CD4-positive, alpha-beta memory T cell (primary cell): Measurements from ENCODE around the gene PPAT. TPM values are rescaled to one million over a fixed set of nuclear protein-coding genes. Genes with fewer than 3 reads are reported as not detected.
A peak's percentile ranks its signal among the peaks of the same experiment; 100 is the strongest.
"Not testable (repeated sequence)": the region's sequence is repeated elsewhere in the genome, so short reads cannot be mapped to it uniquely, and the experiment has no call there.

Experiments used
- CTCF ChIA-PET: fragments of 350-600 bp; sonication (Branson Sonifier 250); formaldehyde crosslinking; loops from one replicate; lab custom pipeline; 2021; ENCODE audit warnings: inconsistent platforms; ENCODE audit not compliant: partially characterized antibody; lab: Charles Lee
- POLR2A ChIA-PET: fragments of 350-600 bp; sonication (Branson Sonifier 250); formaldehyde crosslinking; loops from one replicate; lab custom pipeline; 2021; ENCODE audit not compliant: partially characterized antibody; lab: Charles Lee
- DNase-seq, 5 donors: peaks; one replicate each; pipeline versions ENCODE4 v3.0.0 to v3.0.0-alpha.2; 2020 to 2022; ENCODE audit warnings: mixed read lengths in 1 of 5
- H3K27ac ChIP-seq: one replicate; pipeline ENCODE4 v1.7.0; 2013; ENCODE audit warnings: low read depth, low read length
- H3K27me3 ChIP-seq: 2 replicates; pipeline ENCODE4 v1.7.0; 2013; ENCODE audit warnings: mild to moderate bottlenecking, low read length, moderate library complexity; ENCODE audit not compliant: insufficient read depth
- H3K36me3 ChIP-seq: 2 replicates; pipeline ENCODE4 v1.7.0; 2013; ENCODE audit warnings: mild to moderate bottlenecking, low read length, moderate library complexity; ENCODE audit not compliant: insufficient read depth
- H3K4me1 ChIP-seq: 2 replicates; pipeline ENCODE4 v1.7.0; 2013; ENCODE audit warnings: mild to moderate bottlenecking, low read length, moderate library complexity; ENCODE audit not compliant: insufficient read depth
- H3K4me3 ChIP-seq, 2 donors: one replicate each; pipeline ENCODE4 v1.7.0; 2013; ENCODE audit warnings: low read length in 2 of 2, mild to moderate bottlenecking in 1 of 2
- H3K9me3 ChIP-seq, 2 donors: one replicate each; pipeline ENCODE4 v1.7.0; 2013; ENCODE audit warnings: low read length in 2 of 2, control low read depth in 1 of 2; ENCODE audit not compliant: control insufficient read depth in 1 of 2
- H3K27ac Mint-ChIP-seq, 7 donors: one replicate each; pipeline ENCODE4 v1.8.0; 2020 to 2021; ENCODE audit warnings: mixed read lengths in 7 of 7, mild to moderate bottlenecking in 6 of 7, inconsistent platforms in 3 of 7, moderate library complexity in 3 of 7
- H3K27me3 Mint-ChIP-seq, 2 donors: one replicate each; pipeline ENCODE4 v1.8.0; 2020 to 2021; ENCODE audit warnings: mixed read lengths in 2 of 2
- H3K36me3 Mint-ChIP-seq, 2 donors: one replicate each; pipeline ENCODE4 v1.8.0; 2020 to 2021; ENCODE audit warnings: mixed read lengths in 2 of 2, inconsistent platforms in 1 of 2, mild to moderate bottlenecking in 1 of 2
- H3K4me1 Mint-ChIP-seq, 4 donors: one replicate each; pipeline ENCODE4 v1.8.0; 2020 to 2021; ENCODE audit warnings: mixed read lengths in 4 of 4, mild to moderate bottlenecking in 1 of 4
- H3K4me3 Mint-ChIP-seq, 8 donors: one replicate each; pipeline ENCODE4 v1.8.0; 2020 to 2021; ENCODE audit warnings: mixed read lengths in 8 of 8, mild to moderate bottlenecking in 7 of 8, moderate library complexity in 6 of 8, inconsistent platforms in 3 of 8
- H3K9me3 Mint-ChIP-seq, 8 donors: one replicate each; pipeline ENCODE4 v1.8.0; 2020 to 2021; ENCODE audit warnings: mixed read lengths in 8 of 8, mild to moderate bottlenecking in 5 of 8, inconsistent platforms in 3 of 8, moderate library complexity in 1 of 8
- intact Hi-C: fragments of 100-400 bp; cut with micrococcal nuclease; formaldehyde crosslinking; loops from one replicate; pipeline ENCODE4 v1.15.1; 2023
- polyA plus RNA-seq, 2 donors: library from polyadenylated mRNA; unstranded; fragments of 300-500 nt; fragmentation: Illumina TruSeq; gene quantifications; one replicate each; pipeline ENCODE4 v1.2.3, GENCODE V29; 2021
- total RNA-seq, 2 experiments: library from RNA; stranded (reverse); gene quantifications; one replicate each; pipeline ENCODE4 v1.2.3, GENCODE V29; 2021

The PPAT gene
- total and polyA plus RNA-seq, 4 experiments from 2014 or later: 7.0 to 15.7 (median 13.4) TPM

- peaks cover 39 to 64% (median 51%) of the 10 kb centered on the region in 4 donors for H3K4me1 Mint-ChIP-seq
- Histone ChIP-seq H3K27me3 (no peaks in the 10 kb centered on the region), H3K27ac (peak within 1 kb of the TSS; percentile 90), H3K4me3 (peak within 1 kb of the TSS; percentile 93 to 98), H3K4me1 (peaks cover 50% of the 10 kb centered on the region), H3K36me3 (peaks cover 13% of the 10 kb centered on the region), H3K9me3 (no peaks in the 10 kb centered on the region)
- no peaks in the 10 kb centered on the region for H3K27me3 Mint-ChIP-seq
- peak; percentile 88 to 97 (median 89) for DNase-seq
- ChIA-PET POLR2A (interaction anchor here (0.8 to 5.9 kb wide), 10 partner anchors 12 to 519 kb away, joined by 3 to 76 read pairs (median 5); partner anchors contain the start of genes AASDH, CEP135, NOA1 and PAICS), CTCF (interaction anchor here (0.6 to 2.7 kb wide), 9 partner anchors 27 to 529 kb away, joined by 3 to 25 read pairs (median 3); partner anchors contain the start of genes CEP135, PAICS and PPAT)
- peak within 1 kb of the TSS; percentile 94 to 100 (median 98) for H3K4me3 Mint-ChIP-seq
- H3K9me3 Mint-ChIP-seq: no peaks in the 10 kb centered on the region
- H3K27ac Mint-ChIP-seq: peak within 1 kb of the TSS; percentile 93 to 100 (median 98)
- intact Hi-C loops: loop anchor here (1.0 to 5.0 kb wide), 6 partner anchors 31 to 440 kb away; partner anchors contain the start of genes AASDH, PAICS and REST
- H3K36me3 Mint-ChIP-seq: peaks cover 11 to 44% of the 10 kb centered on the region in 2 donors
Measured at GRCh38 chr4:56467284-56468096, 32.1 kb upstream of the PPAT start, which contains the start of gene SRP72. Gene SRP72 (plus strand): TSS chr4:56467617. CDS start chr4:56467636, 19 bp downstream.

- Mint-ChIP-seq H3K27ac (peak overlapping the region; percentile 93 to 100 (median 98)), H3K9me3 (no peaks in the 10 kb centered on the region), H3K36me3 (peaks cover 14 to 45% of the 10 kb centered on the region in 2 donors), H3K4me1 (peaks cover 44 to 68% (median 57%) of the 10 kb centered on the region in 4 donors), H3K27me3 (no peaks in the 10 kb centered on the region), H3K4me3 (peak overlapping the region; percentile 94 to 100 (median 98))
- intact Hi-C loops: loop anchor here (1.0 to 5.0 kb wide), 5 partner anchors 31 to 80 kb away; partner anchors contain the start of genes AASDH and PAICS
- POLR2A ChIA-PET: interaction anchor here (0.7 to 4.2 kb wide), 7 partner anchors 29 to 518 kb away, joined by 3 to 49 read pairs (median 6); partner anchors contain the start of genes AASDH, CEP135, NOA1 and PAICS
- H3K36me3 ChIP-seq: peaks cover 8% of the 10 kb centered on the region
- DNase-seq: peak in 1 of 5 donors; percentile 1
- CTCF ChIA-PET: interaction anchor here (0.6 to 2.5 kb wide), 5 partner anchors 27 to 373 kb away, joined by 3 to 11 read pairs (median 4); partner anchors contain the start of genes PAICS and PPAT
- peaks cover 50% of the 10 kb centered on the region for H3K4me1 ChIP-seq
- peak overlapping the region; percentile 93 to 98 for H3K4me3 ChIP-seq
- H3K9me3 ChIP-seq: no peaks in the 10 kb centered on the region
- no peaks in the 10 kb centered on the region for H3K27me3 ChIP-seq
- peak overlapping the region; percentile 90 for H3K27ac ChIP-seq
Measured at GRCh38 chr4:56466910-56467283, 31.5 kb upstream of the PPAT start.

GRCh38 chr4:56466296-56466761 lies 30.9 kb upstream of the PPAT start:
- H3K4me3 Mint-ChIP-seq: peak overlapping the region; percentile 94 to 100 (median 98)
- peaks cover 44 to 69% (median 57%) of the 10 kb centered on the region in 4 donors for H3K4me1 Mint-ChIP-seq
- H3K36me3 Mint-ChIP-seq: peaks cover 11 to 41% of the 10 kb centered on the region in 2 donors
- H3K9me3 ChIP-seq, H3K36me3 ChIP-seq, H3K27me3 Mint-ChIP-seq, H3K9me3 Mint-ChIP-seq, H3K27me3 ChIP-seq: not testable (repeated sequence)
- H3K27ac Mint-ChIP-seq: peak overlapping the region; percentile 93 to 100 (median 98)
- peak overlapping the region; percentile 93 to 98 for H3K4me3 ChIP-seq
- POLR2A ChIA-PET: interaction anchor here (0.7 to 4.2 kb wide), 8 partner anchors 26 to 518 kb away, joined by 3 to 49 read pairs (median 5); partner anchors contain the start of genes AASDH, CEP135, NOA1 and PAICS
- intact Hi-C loops: loop anchor here (5.0 kb wide), 1 partner anchor 36 kb away; no protein-coding TSS in a partner anchor
- CTCF ChIA-PET: interaction anchor here (1.1 to 2.5 kb wide), 6 partner anchors 26 to 511 kb away, joined by 3 to 11 read pairs (median 4); partner anchors contain the start of genes NOA1, PAICS and PPAT
- peak in 2 of 5 donors; percentile 2 to 5 for DNase-seq
- peaks cover 50% of the 10 kb centered on the region for H3K4me1 ChIP-seq
- peak overlapping the region; percentile 90 for H3K27ac ChIP-seq

GRCh38 chr4:56465599-56466295 lies 30.3 kb upstream of the PPAT start:
- H3K27me3 ChIP-seq: no peaks in the 10 kb centered on the region
- no peaks in the 10 kb centered on the region for H3K9me3 Mint-ChIP-seq
- intact Hi-C loops: loop anchor here (5.0 kb wide), 1 partner anchor 37 kb away; no protein-coding TSS in a partner anchor
- H3K27ac ChIP-seq: peak overlapping the region; percentile 2
- peaks cover 50% of the 10 kb centered on the region for H3K4me1 ChIP-seq
- H3K4me1 Mint-ChIP-seq: peaks cover 44 to 69% (median 57%) of the 10 kb centered on the region in 4 donors
- ChIA-PET POLR2A (interaction anchor here (1.0 to 4.2 kb wide), 8 partner anchors 22 to 517 kb away, joined by 3 to 49 read pairs (median 5); partner anchors contain the start of genes AASDH, CEP135, NOA1 and PAICS), CTCF (interaction anchor here (0.6 to 2.5 kb wide), 8 partner anchors 13 to 512 kb away, joined by 3 to 11 read pairs (median 4); partner anchors contain the start of genes NOA1, PAICS and PPAT)
- peak overlapping the region; percentile 29 to 99 (median 97) for H3K27ac Mint-ChIP-seq
- no peak overlapping the region for H3K4me3 ChIP-seq
- H3K36me3 ChIP-seq: no peaks in the 10 kb centered on the region
- H3K4me3 Mint-ChIP-seq: peak overlapping the region; percentile 94 to 100 (median 98)
- H3K27me3 Mint-ChIP-seq: no peaks in the 10 kb centered on the region
- no peaks in the 10 kb centered on the region for H3K9me3 ChIP-seq
- peaks cover 11 to 41% of the 10 kb centered on the region in 2 donors for H3K36me3 Mint-ChIP-seq
- DNase-seq: no peak

GRCh38 chr4:56464581-56464980 lies 29.2 kb upstream of the PPAT start:
- H3K36me3 ChIP-seq: peaks cover 9% of the 10 kb centered on the region
- no peak overlapping the region for H3K27ac ChIP-seq
- Mint-ChIP-seq H3K4me1 (peaks cover 38 to 63% (median 50%) of the 10 kb centered on the region in 4 donors), H3K4me3 (peak overlapping the region in 4 of 8 donors; percentile 4 to 56 (median 9)), H3K9me3 (no peaks in the 10 kb centered on the region), H3K27ac (peak overlapping the region in 1 of 7 donors; percentile 29), H3K36me3 (peaks cover 17 to 46% of the 10 kb centered on the region in 2 donors), H3K27me3 (no peaks in the 10 kb centered on the region)
- ChIA-PET CTCF (interaction anchor here (1.3 to 2.5 kb wide), 2 partner anchors 11 to 29 kb away, joined by 3 to 11 read pairs; partner anchors contain the start of genes PAICS and PPAT), POLR2A (interaction anchor here (2.2 to 4.2 kb wide), 2 partner anchors 29 to 77 kb away, joined by 7 to 49 read pairs; partner anchors contain the start of genes AASDH, PAICS and PPAT)
- no peak for DNase-seq
- H3K9me3 ChIP-seq: no peaks in the 10 kb centered on the region
- H3K4me1 ChIP-seq: peaks cover 45% of the 10 kb centered on the region
- intact Hi-C loops: no loop called here
- no peak overlapping the region for H3K4me3 ChIP-seq
- no peaks in the 10 kb centered on the region for H3K27me3 ChIP-seq

GRCh38 chr4:56463711-56464110 lies 28.3 kb upstream of the PPAT start:
- ChIA-PET CTCF (no interaction called here), POLR2A (interaction anchor here (4.2 kb wide), 1 partner anchor 28 kb away, joined by 49 read pairs; the partner anchor contains the start of genes PAICS and PPAT)
- H3K27me3 ChIP-seq: no peaks in the 10 kb centered on the region
- Mint-ChIP-seq H3K27me3 (no peaks in the 10 kb centered on the region), H3K4me1 (peaks cover 31 to 54% (median 42%) of the 10 kb centered on the region in 4 donors), H3K27ac (peak overlapping the region in 1 of 7 donors; percentile 17), H3K9me3 (no peaks in the 10 kb centered on the region), H3K36me3 (peaks cover 18 to 43% of the 10 kb centered on the region in 2 donors), H3K4me3 (no peak overlapping the region)
- no peak for DNase-seq
- no peak overlapping the region for H3K27ac ChIP-seq
- H3K36me3 ChIP-seq: peaks cover 9% of the 10 kb centered on the region
- H3K4me3 ChIP-seq: no peak overlapping the region
- peaks cover 36% of the 10 kb centered on the region for H3K4me1 ChIP-seq
- no peaks in the 10 kb centered on the region for H3K9me3 ChIP-seq
- intact Hi-C loops: no loop called here
